GM18867 (cell line): ENCODE data around the gene NDRG2.

ENCODE experiments used
- ATAC-seq: cut with Tn5 transposase; IDR thresholded peaks from one replicate; pipeline ENCODE4 v1.9.1; 2021; ENCODE audit warnings: mild to moderate bottlenecking, moderate library complexity; ENCODE audit not compliant: unreplicated experiment

Gene NDRG2

DNA sequence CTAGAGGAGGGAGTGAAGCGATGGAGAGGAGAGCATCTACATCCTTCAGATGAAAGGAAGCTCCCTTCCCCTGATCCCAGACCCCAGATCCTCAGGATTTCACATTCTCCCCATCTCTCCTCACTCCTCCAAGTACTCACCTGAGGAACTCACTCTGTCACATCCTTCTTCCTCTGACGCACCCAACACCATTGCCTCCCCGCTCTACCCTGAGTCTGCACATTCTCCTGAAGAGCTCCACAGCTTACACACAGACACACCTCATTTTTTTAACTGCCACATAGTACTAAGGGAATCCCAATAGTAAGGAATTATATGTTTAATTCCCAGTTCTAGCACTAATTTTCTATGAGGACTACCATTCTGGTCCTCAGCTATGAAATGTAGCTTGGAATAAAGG, 51.4 kb downstream of the NDRG2 start:
- no peak for ATAC-seq

DNA sequence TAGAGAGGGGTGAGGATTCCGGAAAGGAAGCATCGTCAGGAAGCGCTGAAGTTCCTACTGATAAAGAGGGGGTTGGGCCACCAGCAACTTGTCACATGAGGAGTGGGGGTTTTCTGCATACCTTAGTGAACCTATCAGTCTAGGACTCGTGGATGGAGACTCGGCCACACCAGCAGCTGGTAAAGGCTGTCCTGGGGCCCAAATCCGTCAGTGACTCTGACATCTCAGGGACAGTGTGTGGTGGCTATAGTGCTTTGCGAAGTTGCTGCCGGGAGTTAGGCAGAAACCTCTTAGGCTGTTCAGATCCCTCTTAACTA, 53.2 kb downstream of the NDRG2 start:
- peak; percentile 28 for ATAC-seq

DNA sequence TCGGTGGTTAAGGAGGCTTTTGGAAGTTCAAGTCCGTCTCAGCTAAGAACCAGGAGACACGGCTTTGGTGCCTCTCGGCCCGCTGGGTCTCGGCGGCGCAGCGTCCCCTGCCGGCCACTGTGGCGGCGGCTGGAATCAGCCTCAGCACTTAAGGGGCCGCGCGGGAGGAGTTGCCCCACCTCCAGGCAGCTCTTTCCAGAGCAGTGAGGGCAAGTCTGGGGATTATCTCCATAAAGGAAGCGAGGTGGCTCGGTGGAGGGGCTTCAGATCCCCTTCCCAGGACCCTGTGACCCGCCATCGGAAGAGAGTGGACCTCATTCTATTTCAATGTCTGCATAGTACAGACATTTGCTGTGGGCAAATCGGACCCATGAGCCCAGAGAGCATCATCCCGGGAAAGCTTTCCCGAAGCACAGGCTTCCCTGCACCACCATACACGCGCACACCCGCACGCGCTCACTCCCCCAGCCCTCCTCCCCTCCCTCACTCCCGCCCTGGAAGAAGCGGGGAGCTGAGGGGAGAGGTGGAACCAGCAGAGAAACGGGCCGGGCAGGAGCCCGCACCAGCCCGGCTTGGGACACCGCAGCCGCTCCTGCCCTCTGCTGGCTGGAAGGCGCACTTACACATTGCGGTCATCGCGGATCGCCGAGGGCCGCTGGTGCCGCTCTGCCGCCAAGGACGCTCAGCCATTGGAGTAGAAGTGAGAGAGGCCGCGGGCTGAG, 53.7 kb downstream of the NDRG2 start:
- peak; percentile 95 for ATAC-seq

DNA sequence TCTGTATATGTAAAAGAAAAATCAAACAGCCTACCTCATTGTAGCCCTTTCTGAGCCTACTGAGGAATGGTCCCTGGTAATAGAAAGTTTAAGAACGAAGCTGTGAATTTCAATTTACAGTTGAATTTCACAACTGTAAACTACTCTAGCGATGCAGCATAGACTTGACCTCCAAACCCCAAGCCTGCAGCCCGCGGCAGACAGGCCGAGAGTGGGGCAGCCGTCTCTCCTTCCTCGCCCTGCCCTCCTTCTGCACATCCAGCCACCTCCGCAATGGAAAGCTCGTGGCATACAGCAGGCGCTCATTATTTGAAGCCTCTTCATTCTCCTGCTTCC, 54.2 kb downstream of the NDRG2 start:
- peak; percentile 4 for ATAC-seq

DNA sequence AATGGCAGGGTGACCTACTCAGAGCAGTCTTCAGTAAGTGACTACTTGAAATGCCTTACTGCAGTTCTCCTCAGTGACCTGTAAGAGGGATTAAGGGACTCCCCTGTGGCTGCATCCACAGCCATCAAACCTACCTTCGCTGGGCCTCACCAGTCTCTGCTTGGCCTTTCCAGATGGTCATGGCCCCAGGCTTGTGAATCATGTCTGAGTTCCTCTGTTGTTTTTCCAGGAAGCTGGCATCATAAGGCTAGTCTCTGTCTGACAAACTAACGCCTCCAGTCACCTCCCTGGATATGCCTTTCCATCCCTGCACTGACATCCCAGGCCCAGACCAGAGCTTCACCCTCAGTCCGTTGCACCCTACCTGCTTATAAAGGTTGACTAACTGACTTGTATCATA, 55.5 kb downstream of the NDRG2 start:
- no peak for ATAC-seq
